ENCODE data around the gene THRA. TPM values are rescaled to one million over a fixed set of nuclear protein-coding genes. Genes with fewer than 3 reads are reported as not detected.
A peak's percentile ranks its signal among the peaks of the same experiment; 100 is the strongest.

Gene THRA
- total RNA-seq, 3 donors from 2014 or later (not counting 1 experiment from before 2014, with no cell fraction given): 40.8 to 55.7 (median 42.3) TPM

DNA sequence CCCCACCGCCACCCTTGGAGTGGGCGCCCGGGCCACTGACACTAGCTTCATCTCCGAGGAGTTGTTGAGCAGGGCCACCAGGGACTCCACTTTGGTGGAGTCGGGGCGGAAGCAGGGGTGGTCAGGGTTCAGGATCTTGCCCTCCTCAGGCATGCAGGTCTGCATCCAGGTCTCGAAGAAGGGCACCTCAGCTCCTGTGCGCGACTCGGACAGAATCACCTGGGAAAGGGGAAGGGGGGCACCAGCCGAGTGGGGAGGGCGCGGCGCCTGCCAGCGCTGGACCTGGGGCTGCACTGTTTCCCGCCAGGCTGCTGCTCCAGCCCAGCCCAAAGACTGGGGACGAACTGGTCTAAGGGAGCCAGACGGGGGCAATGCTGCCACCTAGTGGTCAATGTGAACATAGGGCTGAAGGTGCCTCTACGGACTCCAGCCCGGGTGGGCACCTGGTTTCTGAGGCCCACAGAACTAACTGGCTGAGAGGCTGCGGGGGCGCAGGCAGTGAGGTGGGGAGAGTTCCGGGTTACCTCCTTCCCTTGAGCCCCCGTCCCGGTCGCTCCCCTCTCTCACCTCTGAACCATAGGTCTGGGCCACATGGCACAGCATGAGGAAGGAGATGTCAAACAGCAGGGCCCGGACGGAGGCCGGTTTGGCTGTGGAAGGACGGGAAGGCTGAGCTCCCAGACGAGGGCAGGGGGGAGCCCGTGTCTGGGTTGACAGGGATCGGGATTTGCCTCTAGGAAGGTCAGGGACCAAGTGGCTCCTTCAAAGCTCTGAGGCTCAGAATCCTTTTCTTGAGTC lies 35.8 kb upstream of the THRA start:
- TF ChIP-seq, protein P1, sequence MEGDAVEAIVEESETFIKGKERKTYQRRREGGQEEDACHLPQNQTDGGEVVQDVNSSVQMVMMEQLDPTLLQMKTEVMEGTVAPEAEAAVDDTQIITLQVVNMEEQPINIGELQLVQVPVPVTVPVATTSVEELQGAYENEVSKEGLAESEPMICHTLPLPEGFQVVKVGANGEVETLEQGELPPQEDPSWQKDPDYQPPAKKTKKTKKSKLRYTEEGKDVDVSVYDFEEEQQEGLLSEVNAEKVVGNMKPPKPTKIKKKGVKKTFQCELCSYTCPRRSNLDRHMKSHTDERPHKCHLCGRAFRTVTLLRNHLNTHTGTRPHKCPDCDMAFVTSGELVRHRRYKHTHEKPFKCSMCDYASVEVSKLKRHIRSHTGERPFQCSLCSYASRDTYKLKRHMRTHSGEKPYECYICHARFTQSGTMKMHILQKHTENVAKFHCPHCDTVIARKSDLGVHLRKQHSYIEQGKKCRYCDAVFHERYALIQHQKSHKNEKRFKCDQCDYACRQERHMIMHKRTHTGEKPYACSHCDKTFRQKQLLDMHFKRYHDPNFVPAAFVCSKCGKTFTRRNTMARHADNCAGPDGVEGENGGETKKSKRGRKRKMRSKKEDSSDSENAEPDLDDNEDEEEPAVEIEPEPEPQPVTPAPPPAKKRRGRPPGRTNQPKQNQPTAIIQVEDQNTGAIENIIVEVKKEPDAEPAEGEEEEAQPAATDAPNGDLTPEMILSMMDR (IDR thresholded peaks at IDR 0.05): peak; percentile 94
- Mint-ChIP-seq H3K27ac (no peak overlapping the region), H3K36me3 (peaks cover 12% of the 10 kb centered on the region), H3K9me3 (no peaks in the 10 kb centered on the region), H3K27me3 (ENCODE audit: low read depth in 2 of 2) (no peaks in the 10 kb centered on the region), H3K4me1 (peaks cover 11 to 14% of the 10 kb centered on the region in 2 donors), H3K4me3 (no peak overlapping the region)
- WGBS (ENCODE audit: insufficient coverage): 55% methylated on average over 33 of the region's 33 CpGs
- DNase-seq: peak; percentile 71 to 91
- intact Hi-C loops (cut with micrococcal nuclease): loop anchor here (1.0 kb wide), 4 partner anchors 14 to 405 kb away; no protein-coding TSS in a partner anchor
- Histone ChIP-seq H3K36me3 (ENCODE audit: control insufficient read depth, insufficient read depth, low read length) (peaks cover 75% of the 10 kb centered on the region), H3K27me3 (ENCODE audit: control insufficient read depth, insufficient read depth, low read length) (no peaks in the 10 kb centered on the region), H3K9me3 (ENCODE audit: control insufficient read depth, insufficient read depth, low read length) (no peaks in the 10 kb centered on the region), H3K4me3 (ENCODE audit: low read length) (no peak overlapping the region), H3K27ac (ENCODE audit: low read length) (no peak overlapping the region), H3K4me1 (ENCODE audit: control insufficient read depth, insufficient read depth, low read length) (peaks cover 17% of the 10 kb centered on the region)
- peak; percentile 87 to 97 (median 93) for ATAC-seq

DNA sequence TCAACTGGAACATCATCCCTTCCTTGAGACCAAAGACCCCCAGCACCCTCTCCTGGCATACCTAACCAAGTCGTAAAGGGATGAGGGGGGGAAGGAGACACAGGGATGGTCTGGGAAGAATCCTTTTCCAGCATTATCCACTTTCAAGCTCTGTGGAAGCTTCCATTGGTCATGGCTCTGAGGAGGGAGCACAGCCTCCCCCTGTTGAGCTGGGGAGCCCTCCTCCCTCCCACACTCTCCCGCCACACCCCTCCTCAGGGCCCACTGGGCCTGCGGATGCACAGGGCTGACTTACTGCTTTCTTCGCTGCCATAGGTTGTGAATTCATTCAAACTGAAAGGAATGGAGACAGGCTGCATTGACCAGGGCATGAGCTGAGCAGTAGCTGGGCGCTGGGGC lies 35.2 kb upstream of the THRA start:
- Mint-ChIP-seq H3K27me3 (ENCODE audit: low read depth in 2 of 2) (no peaks in the 10 kb centered on the region), H3K4me3 (no peak overlapping the region), H3K4me1 (peaks cover 11 to 14% of the 10 kb centered on the region in 2 donors), H3K9me3 (no peaks in the 10 kb centered on the region), H3K36me3 (peaks cover 12% of the 10 kb centered on the region), H3K27ac (no peak overlapping the region)
- peaks cover 17% of the 10 kb centered on the region for H3K4me1 ChIP-seq (ENCODE audit: control insufficient read depth, insufficient read depth, low read length)
- DNase-seq (no peak), ATAC-seq (no peak)
- intact Hi-C loops (cut with micrococcal nuclease): loop anchor here (1.0 kb wide), 4 partner anchors 14 to 405 kb away; no protein-coding TSS in a partner anchor
- H3K36me3 ChIP-seq (ENCODE audit: control insufficient read depth, insufficient read depth, low read length): peaks cover 75% of the 10 kb centered on the region
- TF ChIP-seq, protein P1 (IDR thresholded peaks at IDR 0.05): no peak
- H3K27ac ChIP-seq (ENCODE audit: low read length): no peak overlapping the region
- no peaks in the 10 kb centered on the region for H3K9me3 ChIP-seq (ENCODE audit: control insufficient read depth, insufficient read depth, low read length)
- no peaks in the 10 kb centered on the region for H3K27me3 ChIP-seq (ENCODE audit: control insufficient read depth, insufficient read depth, low read length)
- 84% methylated on average over 5 of the region's 5 CpGs for WGBS (ENCODE audit: insufficient coverage)
- no peak overlapping the region for H3K4me3 ChIP-seq (ENCODE audit: low read length)

DNA sequence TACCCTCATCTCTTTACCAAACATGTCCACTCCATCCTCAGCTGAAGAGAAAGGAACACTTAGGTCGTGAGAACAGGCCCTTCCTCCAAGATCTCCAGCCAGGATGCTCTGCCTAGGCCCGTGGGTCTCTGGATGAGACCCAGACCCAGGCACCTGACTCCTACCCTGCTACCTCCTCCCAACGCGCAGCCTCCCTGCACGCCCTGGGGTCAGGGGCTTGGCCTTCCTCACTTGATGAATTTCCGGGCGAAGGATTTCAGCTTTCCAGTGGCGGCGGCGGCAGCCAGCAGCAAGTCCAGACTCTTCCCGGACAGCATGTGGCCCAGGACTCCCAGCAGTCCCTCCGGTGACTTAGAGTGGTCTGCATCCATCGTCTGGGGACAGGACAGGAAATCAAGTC lies 34.2 kb upstream of the THRA start:
- no peaks in the 10 kb centered on the region for H3K9me3 Mint-ChIP-seq
- Histone ChIP-seq H3K4me3 (ENCODE audit: low read length) (no peak overlapping the region), H3K27me3 (ENCODE audit: control insufficient read depth, insufficient read depth, low read length) (no peaks in the 10 kb centered on the region), H3K4me1 (ENCODE audit: control insufficient read depth, insufficient read depth, low read length) (peaks cover 17% of the 10 kb centered on the region), H3K27ac (ENCODE audit: low read length) (no peak overlapping the region), H3K9me3 (ENCODE audit: control insufficient read depth, insufficient read depth, low read length) (no peaks in the 10 kb centered on the region), H3K36me3 (ENCODE audit: control insufficient read depth, insufficient read depth, low read length) (peaks cover 75% of the 10 kb centered on the region)
- H3K27ac Mint-ChIP-seq: no peak overlapping the region
- no peaks in the 10 kb centered on the region for H3K27me3 Mint-ChIP-seq (ENCODE audit: low read depth in 2 of 2)
- DNase-seq (no peak), ATAC-seq (no peak)
- peaks cover 11 to 14% of the 10 kb centered on the region in 2 donors for H3K4me1 Mint-ChIP-seq
- intact Hi-C loops (cut with micrococcal nuclease): no loop called here
- peaks cover 12% of the 10 kb centered on the region for H3K36me3 Mint-ChIP-seq
- no peak overlapping the region for H3K4me3 Mint-ChIP-seq
- WGBS (ENCODE audit: insufficient coverage): 96% methylated on average over 13 of the region's 13 CpGs
- TF ChIP-seq, protein P1 (IDR thresholded peaks at IDR 0.05): no peak
